GM21423 (cell line): ENCODE data around the gene PNLDC1.
"Not testable (repeated sequence)": the region's sequence is repeated elsewhere in the genome, so short reads cannot be mapped to it uniquely, and the experiment has no call there.

Source experiments
- ATAC-seq: cut with Tn5 transposase; IDR thresholded peaks from one replicate; pipeline ENCODE4 v1.9.1; 2021; ENCODE audit warnings: mild to moderate bottlenecking, moderate library complexity; ENCODE audit not compliant: unreplicated experiment

The PNLDC1 gene

GRCh38 chr6:159817951-159818739 is 18.1 kb downstream of the PNLDC1 start:
- no peak for ATAC-seq

DNA sequence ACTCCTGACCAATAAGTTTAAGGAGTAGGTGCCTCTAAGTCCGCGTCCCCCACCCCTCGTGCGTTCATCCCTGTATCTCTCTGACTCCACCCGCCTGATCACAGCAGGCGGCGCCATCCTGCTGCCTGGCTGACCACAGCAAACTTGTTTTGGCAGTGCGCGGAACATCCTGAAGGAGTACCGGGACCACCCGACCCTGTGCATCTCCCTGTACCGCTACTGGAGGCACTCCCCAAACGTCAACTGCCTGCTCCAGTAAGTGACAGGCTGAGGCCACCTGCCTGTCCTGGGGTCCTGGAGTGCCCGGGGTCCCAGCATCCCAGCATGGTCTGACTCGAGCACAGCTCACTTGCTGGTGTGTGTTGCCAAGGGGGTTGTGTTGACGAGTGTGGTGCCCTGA is 19.0 kb downstream of the PNLDC1 start:
- ATAC-seq: no peak

DNA sequence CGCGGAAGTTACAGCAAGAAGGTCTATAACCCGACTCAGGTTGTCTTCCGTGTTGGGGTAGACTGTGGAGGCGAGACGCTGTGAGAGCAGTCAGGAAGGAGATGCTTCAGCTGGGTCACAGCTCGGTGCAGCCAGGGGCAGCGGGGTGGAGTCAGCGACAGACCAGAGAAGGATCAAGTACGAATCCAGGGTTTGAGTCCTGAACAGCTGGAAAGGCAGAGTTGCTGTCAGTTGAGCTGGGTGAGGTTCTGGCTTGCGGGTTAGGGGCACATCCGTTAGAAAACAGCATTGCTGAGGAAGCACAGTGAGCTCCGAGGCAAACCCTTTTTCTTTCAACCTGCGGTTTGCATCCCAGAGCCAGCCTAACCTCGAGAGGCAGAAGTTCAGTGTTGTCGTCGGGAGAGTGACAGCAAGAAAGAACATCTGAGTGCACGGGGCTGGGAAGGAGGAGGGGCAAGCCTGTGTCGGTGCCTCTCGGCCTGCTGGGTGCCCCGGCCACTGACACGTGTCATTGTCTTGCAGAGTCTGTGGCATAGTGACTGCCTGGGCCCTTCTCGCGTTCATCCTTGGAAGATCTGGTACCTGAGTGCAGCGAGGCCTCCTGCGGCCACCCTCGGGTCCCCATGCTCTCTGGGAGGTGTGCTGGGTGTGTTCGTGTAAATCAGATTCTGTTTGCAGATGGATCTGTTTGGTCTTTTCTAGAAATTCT is 20.0 kb downstream of the PNLDC1 start:
- no peak for ATAC-seq

DNA sequence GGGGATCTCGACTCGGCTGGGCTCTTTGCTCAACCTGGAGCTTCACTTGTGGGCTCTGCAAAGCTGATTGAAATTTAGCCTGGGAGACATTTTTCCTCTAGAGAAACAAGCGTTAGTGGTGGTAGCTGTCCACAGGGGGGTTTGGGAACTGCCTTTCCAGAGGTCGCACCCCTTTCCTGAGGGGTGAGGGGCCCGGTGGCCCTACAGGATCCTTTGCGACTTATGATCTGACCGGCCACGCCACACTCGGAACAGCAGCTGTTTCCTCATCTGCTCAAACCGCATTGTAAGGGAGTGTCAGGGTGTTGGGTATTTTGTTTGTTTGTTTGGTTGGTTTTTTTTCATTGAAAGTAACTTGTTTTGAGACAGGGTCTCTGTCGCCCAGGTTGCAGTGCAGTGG is 21.0 kb downstream of the PNLDC1 start:
- no peak for ATAC-seq

- no peak for ATAC-seq
Measured at GRCh38 chr6:159821726-159822125, 21.6 kb downstream of the PNLDC1 start.

GRCh38 chr6:159823953-159824352 is 23.9 kb downstream of the PNLDC1 start:
- no peak for ATAC-seq

DNA sequence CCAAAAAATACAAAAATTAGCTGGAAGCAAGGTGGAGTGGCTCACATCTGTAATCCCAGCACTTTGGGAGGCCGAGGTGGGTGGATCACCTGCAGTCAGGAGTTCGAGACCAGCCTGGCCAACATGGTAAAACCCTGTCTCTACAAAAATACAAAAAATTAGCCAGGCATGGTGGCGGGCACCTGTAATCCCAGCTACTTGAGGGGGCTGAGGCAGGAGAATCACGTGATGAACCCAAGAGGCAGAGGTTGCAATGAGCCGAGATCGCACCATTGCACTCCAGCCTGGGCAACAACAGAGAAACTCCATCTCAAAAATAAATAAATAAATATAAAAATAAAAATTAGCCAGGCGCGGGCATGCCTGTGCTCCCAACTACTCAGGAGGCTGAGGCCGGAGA is 24.6 kb downstream of the PNLDC1 start:
- ATAC-seq: not testable (repeated sequence)

DNA sequence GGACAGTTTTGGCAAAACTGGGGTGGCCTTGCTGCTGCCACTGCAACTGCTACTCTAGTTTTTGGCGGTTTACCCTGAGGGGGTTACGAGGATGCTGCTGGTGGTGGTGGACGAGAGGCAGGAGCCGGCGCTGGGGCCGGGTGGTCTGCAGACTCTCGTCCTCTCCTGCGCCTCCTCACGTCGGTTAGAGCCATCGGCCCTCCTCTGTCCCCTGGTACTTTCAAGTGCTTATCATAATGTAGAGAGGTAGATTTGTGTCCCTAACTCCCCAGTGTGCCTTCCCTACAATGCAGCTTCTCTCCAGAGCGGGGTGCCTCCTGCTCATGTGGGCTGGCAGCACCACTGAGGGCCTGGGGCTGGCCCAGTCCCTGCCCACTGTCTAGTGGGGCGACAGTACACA is 25.9 kb downstream of the PNLDC1 start:
- no peak for ATAC-seq

GRCh38 chr6:159826968-159827647 is 27.0 kb downstream of the PNLDC1 start:
- ATAC-seq: no peak

DNA sequence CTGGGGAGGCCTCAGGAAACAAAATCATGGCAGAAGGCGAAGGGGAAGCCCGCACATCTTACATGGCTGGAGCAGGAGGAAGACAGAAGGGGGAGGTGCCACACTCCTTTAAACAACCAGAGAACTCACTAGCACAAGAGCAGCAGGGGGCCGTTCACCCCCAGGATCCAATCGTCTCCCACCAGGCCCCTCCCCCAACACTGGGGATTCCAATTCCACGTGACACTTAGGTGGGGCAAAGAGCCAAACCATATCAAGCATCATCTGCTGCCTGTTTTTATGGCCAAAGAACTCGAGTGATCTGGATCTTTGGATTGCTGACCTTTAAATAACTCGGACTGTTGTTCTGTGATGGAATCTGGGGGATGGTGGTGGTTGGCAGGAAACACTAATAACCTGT is 28.0 kb downstream of the PNLDC1 start:
- no peak for ATAC-seq

GRCh38 chr6:159829526-159829925 is 29.4 kb downstream of the PNLDC1 start:
- no peak for ATAC-seq

GRCh38 chr6:159830501-159831372 is 30.7 kb downstream of the PNLDC1 start:
- no peak for ATAC-seq

GRCh38 chr6:159831373-159831679 is 31.2 kb downstream of the PNLDC1 start:
- no peak for ATAC-seq

DNA sequence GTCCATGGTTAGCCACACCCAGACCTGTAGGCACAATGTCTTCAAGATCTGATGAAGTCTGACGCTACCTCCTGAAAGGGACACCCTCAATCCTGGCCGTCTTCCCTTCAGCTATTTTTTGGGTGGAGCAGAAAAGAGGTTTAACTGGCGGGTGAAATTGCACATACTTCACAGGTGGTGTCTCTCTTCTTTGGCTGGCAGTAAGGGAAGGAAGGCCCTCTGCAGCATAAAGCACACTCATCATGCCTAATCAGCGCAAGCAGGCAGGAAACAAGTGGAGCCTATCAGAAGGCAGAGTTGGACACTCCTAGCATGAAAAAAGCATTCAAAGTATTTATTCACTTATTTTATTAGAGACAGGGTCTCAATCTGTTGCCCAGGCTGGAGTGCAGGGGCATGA is 32.9 kb downstream of the PNLDC1 start:
- no peak for ATAC-seq

DNA sequence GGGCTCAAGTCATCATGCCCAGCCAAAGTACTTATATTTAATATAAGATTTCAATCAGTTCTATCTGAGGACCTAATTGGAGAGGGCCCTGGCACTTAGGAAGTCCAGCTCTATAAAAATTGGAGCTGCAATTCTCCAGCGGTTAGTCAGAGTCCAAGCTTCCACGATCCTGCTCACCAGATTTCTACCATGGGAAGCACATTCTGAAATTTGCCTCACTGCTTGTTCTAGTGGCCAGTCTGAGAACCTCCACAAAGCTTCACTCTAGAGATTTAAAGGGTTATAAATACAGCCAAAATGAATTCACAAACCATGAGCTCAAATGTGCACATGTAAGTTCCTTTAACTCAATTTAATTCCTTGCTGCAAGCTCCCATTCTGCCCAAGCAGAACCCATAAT is 33.5 kb downstream of the PNLDC1 start:
- ATAC-seq: no peak

GRCh38 chr6:159833997-159834603 is 34.0 kb downstream of the PNLDC1 start:
- ATAC-seq: no peak

GRCh38 chr6:159836718-159837490 is 36.8 kb downstream of the PNLDC1 start:
- no peak for ATAC-seq

DNA sequence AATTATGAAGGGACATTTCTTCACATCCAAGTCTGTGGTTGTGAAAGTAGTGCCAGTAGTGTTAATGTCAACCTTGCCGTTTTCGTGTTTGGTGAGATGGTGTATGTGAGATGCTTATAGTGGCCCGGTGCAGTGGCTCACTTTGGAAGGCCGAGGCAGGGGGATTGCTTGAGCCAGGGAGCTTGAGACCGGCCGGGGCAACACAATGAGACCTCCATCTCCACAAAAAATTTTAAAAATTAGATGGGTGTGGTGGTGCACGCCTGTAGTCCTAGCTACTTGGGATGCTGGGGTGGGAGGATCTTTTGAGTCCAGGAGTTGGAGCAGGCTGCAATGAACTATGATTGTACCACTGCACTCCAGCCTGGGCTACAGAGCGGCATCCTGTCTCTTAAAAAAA is 37.4 kb downstream of the PNLDC1 start:
- no peak for ATAC-seq

DNA sequence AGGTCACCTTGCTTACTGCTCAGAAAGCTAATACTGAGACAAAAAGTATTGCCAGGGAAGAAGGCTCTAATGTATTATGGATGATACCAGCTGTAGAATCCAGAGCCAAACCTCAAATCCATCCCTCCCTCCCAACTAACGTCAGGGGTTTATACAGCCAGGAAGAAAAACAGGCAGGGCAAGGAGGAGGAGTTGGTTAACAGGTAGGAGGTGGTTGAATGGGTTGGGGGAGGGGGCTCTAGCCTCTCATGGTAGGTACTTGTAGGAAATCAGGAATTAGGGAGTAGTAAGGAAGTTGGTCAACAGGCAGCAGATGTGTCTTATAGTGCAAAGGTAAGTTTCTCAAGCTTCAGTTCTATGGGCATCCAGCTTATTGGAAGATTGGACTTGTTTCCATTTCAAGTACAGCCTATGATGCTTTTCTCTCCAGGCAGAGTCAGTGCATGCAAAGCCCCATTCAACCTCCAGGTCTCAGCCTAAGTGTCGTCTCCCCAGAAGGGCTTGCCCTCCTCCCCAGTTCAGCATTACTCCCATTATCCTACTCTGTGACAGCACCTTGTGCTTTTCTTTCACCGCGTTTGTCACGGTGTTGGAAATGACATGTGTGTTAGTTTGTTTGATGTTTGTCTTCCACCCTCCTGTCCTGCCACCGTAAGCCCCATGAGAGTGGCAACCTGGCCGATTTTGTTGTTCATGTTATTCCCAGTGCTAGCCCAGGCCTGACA is 38.1 kb downstream of the PNLDC1 start:
- no peak for ATAC-seq
